A549 (cell line): ENCODE data around the gene P2RY8. TPM values are rescaled to one million over a fixed set of nuclear protein-coding genes. Genes with fewer than 3 reads are reported as not detected.
"Not testable (repeated sequence)": the region's sequence is repeated elsewhere in the genome, so short reads cannot be mapped to it uniquely, and the experiment has no call there.

Experiments used
- ATAC-seq, 2 experiments: fragments of 200-7000 bp in 1 of 2; fragments of >200 bp in 1 of 2; cut with Nextera tagmentation in 1 of 2; cut with Tn5 transposase in 1 of 2; 3 replicates each; pipeline versions ENCODE4 v1.8.0 to v1.9.1; 2018 to 2020; ENCODE audit warnings: mild to moderate bottlenecking in 1 of 2, moderate library complexity in 1 of 2
- CTCF ChIA-PET: fragments of 300-600 bp; sonication (Branson Sonifier 250); formaldehyde crosslinking; extraction: SDS; loops from one replicate; lab custom pipeline; 2021; ENCODE audit warnings: antibody characterized with exemption, inconsistent platforms; lab: Yijun Ruan, JAX
- POLR2A ChIA-PET: fragments of 350-600 bp; formaldehyde crosslinking; extraction: SDS; loops from one replicate; lab custom pipeline; 2021; ENCODE audit warnings: antibody characterized with exemption, inconsistent platforms; lab: Yijun Ruan, JAX
- DNase-seq, 2 experiments: peaks; one replicate each; pipeline versions ENCODE4 v3.0.0 to v3.0.0-alpha.2; 2011 to 2016; ENCODE audit warnings: low read depth in 1 of 2, low spot score in 1 of 2
- FAIRE-seq: peaks from 2 replicates; lab custom pipeline; 2011; peaks lifted over from hg19 to GRCh38; lab: Jason Lieb, UNC
- H3K27ac ChIP-seq, 2 experiments: fragments of >200 bp; sonication (Bioruptor Twin); formaldehyde crosslinking; 3 replicates each; pipeline ENCODE4 v1.5.1; 2016 to 2017
- H3K4me1 ChIP-seq: fragments of >200 bp; sonication (Bioruptor Twin); formaldehyde crosslinking; 3 replicates; pipeline ENCODE4 v1.6.1; 2016
- H3K4me2 ChIP-seq: fragments of >200 bp; sonication (Bioruptor Twin); formaldehyde crosslinking; 3 replicates; pipeline ENCODE4 v1.6.1; 2016
- H3K4me3 ChIP-seq: fragments of >200 bp; sonication (Bioruptor Twin); formaldehyde crosslinking; 3 replicates; pipeline ENCODE4 v1.5.1; 2016
- H3K9me3 ChIP-seq: fragments of >200 bp; sonication (Bioruptor Twin); formaldehyde crosslinking; 3 replicates; pipeline ENCODE4 v1.6.1; 2016
- BHLHE40 ChIP-seq: IDR thresholded peaks from 2 replicates; pipeline ENCODE4 v1.6.1; 2012; ENCODE audit warnings: low read depth, low read length, inconsistent platforms
- CEBPB ChIP-seq, 2 experiments: fragments of >200 bp in 1 of 2; sonication (Bioruptor Twin) in 1 of 2; formaldehyde crosslinking in 1 of 2; IDR thresholded peaks; 2 replicates each; pipeline ENCODE4 v1.6.1; 2012 to 2016
- CHD2 ChIP-seq: fragments of 150-350 bp; IDR thresholded peaks from 2 replicates; pipeline ENCODE4 v1.6.1; 2014; ENCODE audit warnings: low read length; ENCODE audit not compliant: partially characterized antibody
- EP300 ChIP-seq, 2 experiments: fragments of >200 bp; sonication (Bioruptor Twin); formaldehyde crosslinking; IDR thresholded peaks; 2 replicates in 1 of 2; 3 replicates in 1 of 2; pipeline ENCODE4 v1.6.1; 2016 to 2017
- HDAC2 ChIP-seq: fragments of 200-600 bp; sonication (generic); IDR thresholded peaks from 2 replicates; pipeline ENCODE4 v1.6.1; 2016
- HEYL ChIP-seq: fragments of 250-450 bp; sonication (Bioruptor Pico); IDR thresholded peaks from 2 replicates; pipeline ENCODE4 v1.8.0; 2021; ENCODE audit warnings: mild to moderate bottlenecking, moderate library complexity
- HOXB5 ChIP-seq: fragments of 250-450 bp; sonication (Bioruptor Pico); IDR thresholded peaks from 2 replicates; pipeline ENCODE4 v1.5.0; 2020; ENCODE audit warnings: mild to moderate bottlenecking, moderate library complexity
- JUNB ChIP-seq: fragments of >200 bp; sonication (Bioruptor Twin); formaldehyde crosslinking; IDR thresholded peaks from 2 replicates; pipeline ENCODE4 v1.6.1; 2016
- MAZ ChIP-seq: fragments of 150-350 bp; IDR thresholded peaks from 2 replicates; pipeline ENCODE4 v1.6.1; 2014; ENCODE audit warnings: antibody characterized with exemption, low read depth, low read length, borderline replicate concordance
- NFE2L2 ChIP-seq: fragments of 150-350 bp; conservative IDR thresholded peaks from 2 replicates; pipeline ENCODE4 v1.6.1; 2014; ENCODE audit warnings: low read length
- NPAS2 ChIP-seq: fragments of 250-450 bp; sonication (Bioruptor Pico); IDR thresholded peaks from 2 replicates; pipeline ENCODE4 v1.8.0; 2022; ENCODE audit warnings: mild to moderate bottlenecking, moderate library complexity, borderline replicate concordance
- NR3C1 ChIP-seq: fragments of >200 bp; sonication (Bioruptor Twin); formaldehyde crosslinking; IDR thresholded peaks from 3 replicates; pipeline ENCODE4 v1.6.1; 2017
- POLR2A ChIP-seq: IDR thresholded peaks from 2 replicates; pipeline ENCODE4 v1.6.1; 2012; ENCODE audit warnings: mild to moderate bottlenecking, low read length
- RAD21 ChIP-seq, 2 experiments: fragments of >200 bp in 1 of 2; sonication (Bioruptor Twin) in 1 of 2; formaldehyde crosslinking in 1 of 2; IDR thresholded peaks in 1 of 2; conservative IDR thresholded peaks in 1 of 2; 2 replicates in 1 of 2; 3 replicates in 1 of 2; pipeline ENCODE4 v1.6.1; 2012 to 2018; ENCODE audit warnings: inconsistent platforms in 1 of 2
- TFCP2L1 ChIP-seq: fragments of 250-450 bp; sonication (Bioruptor Pico); IDR thresholded peaks from 2 replicates; pipeline ENCODE4 v1.5.0; 2021; ENCODE audit warnings: mild to moderate bottlenecking
- TP53 ChIP-seq: fragments of 250-450 bp; sonication (Bioruptor Pico); IDR thresholded peaks from 2 replicates; pipeline ENCODE4 v1.5.0; 2021; ENCODE audit warnings: mild to moderate bottlenecking, moderate library complexity
- ZFP36 ChIP-seq: fragments of 450-650 bp; IDR thresholded peaks from 2 replicates; pipeline ENCODE4 v1.6.1; 2014; ENCODE audit warnings: borderline replicate concordance; ENCODE audit not compliant: partially characterized antibody
- ZNF302 ChIP-seq: fragments of 250-450 bp; sonication (Bioruptor Pico); IDR thresholded peaks from 2 replicates; pipeline ENCODE4 v1.9.0; 2021; ENCODE audit warnings: inconsistent platforms, mild to moderate bottlenecking, moderate library complexity
- WGBS: methylation state at CpG from one replicate; pipeline ENCODE4 v1.1.6; 2017; ENCODE audit errors: missing lambda C conversion rate; 5-methylcytosine and 5-hydroxymethylcytosine counted together
- polyA plus RNA-seq, 4 experiments: library from polyadenylated mRNA; depleted of rRNA in 3 of 4; stranded (reverse); fragments of >200 nt; fragmentation: RNase III in 1 of 4; extraction: RNeasy Plus Mini Kit Qiagen cat#74134 plus additional on column Dnase treatment in 1 of 4; gene quantifications; 2 replicates in 3 of 4; 3 replicates in 1 of 4; pipeline ENCODE4 v1.2.3, GENCODE V29; 2011 to 2017
- TF ChIP-seq, protein P1 (sequence below): fragments of 250-450 bp; sonication (Bioruptor Pico); IDR thresholded peaks from 2 replicates; pipeline ENCODE4 v1.5.0; 2020; ENCODE audit warnings: low read depth, mild to moderate bottlenecking, moderate library complexity
- TF ChIP-seq, protein P2 (sequence below): fragments of 200-600 bp; sonication (generic); IDR thresholded peaks from 2 replicates; pipeline ENCODE4 v1.6.1; 2016; ENCODE audit warnings: antibody characterized with exemption, mild to moderate bottlenecking, moderate library complexity
- TF ChIP-seq, protein P3 (sequence below): IDR thresholded peaks from 2 replicates; pipeline ENCODE4 v1.6.1; 2012; ENCODE audit warnings: low read depth, borderline replicate concordance
- TF ChIP-seq, protein P4 (sequence below): IDR thresholded peaks from 2 replicates; pipeline ENCODE4 v1.6.1; 2012

The P2RY8 gene
- polyA plus RNA-seq, 2 of the 4 experiments (the other 2 are of a cell fraction) = not detected

DNA sequence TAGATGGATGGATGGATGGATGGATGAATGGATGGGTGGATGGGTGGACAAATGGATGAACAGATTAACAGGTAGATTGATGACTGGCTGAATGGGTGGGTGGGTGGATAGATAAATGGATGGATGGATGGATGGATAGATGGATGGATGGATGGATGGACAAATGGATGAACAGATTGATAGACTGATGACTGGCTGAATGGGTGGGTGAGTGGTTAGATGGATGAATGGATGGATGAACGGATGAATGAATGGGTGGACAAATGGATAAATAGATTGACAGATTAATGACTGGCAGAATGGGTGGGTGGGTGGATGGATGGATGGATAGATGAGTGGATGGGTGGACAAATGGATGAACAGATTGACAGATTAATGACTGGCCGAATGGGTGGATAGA is 40.9 kb upstream of the P2RY8 start:
- ChIA-PET POLR2A (no interaction called here), CTCF (no interaction called here)
- 9% methylated on average over 2 of the region's 2 CpGs for WGBS
- H3K27ac ChIP-seq = no peak overlapping the region
- TF ChIP-seq CHD2 = no peak
- no peak for TF ChIP-seq HOXB5 (CRISPR knock-in tag)
- TF ChIP-seq HEYL (CRISPR knock-in tag) = no peak
- TF ChIP-seq, protein P1, sequence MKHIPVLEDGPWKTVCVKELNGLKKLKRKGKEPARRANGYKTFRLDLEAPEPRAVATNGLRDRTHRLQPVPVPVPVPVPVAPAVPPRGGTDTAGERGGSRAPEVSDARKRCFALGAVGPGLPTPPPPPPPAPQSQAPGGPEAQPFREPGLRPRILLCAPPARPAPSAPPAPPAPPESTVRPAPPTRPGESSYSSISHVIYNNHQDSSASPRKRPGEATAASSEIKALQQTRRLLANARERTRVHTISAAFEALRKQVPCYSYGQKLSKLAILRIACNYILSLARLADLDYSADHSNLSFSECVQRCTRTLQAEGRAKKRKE (CRISPR knock-in tag) = no peak
- no peak for TF ChIP-seq EP300 (IDR thresholded peaks at IDR 0.05)
- TF ChIP-seq CEBPB (IDR thresholded peaks at IDR 0.05) = no peak
- no peak for TF ChIP-seq POLR2A
- no peak for TF ChIP-seq BHLHE40
- no peak for TF ChIP-seq ZNF302
- TF ChIP-seq, protein P2, sequence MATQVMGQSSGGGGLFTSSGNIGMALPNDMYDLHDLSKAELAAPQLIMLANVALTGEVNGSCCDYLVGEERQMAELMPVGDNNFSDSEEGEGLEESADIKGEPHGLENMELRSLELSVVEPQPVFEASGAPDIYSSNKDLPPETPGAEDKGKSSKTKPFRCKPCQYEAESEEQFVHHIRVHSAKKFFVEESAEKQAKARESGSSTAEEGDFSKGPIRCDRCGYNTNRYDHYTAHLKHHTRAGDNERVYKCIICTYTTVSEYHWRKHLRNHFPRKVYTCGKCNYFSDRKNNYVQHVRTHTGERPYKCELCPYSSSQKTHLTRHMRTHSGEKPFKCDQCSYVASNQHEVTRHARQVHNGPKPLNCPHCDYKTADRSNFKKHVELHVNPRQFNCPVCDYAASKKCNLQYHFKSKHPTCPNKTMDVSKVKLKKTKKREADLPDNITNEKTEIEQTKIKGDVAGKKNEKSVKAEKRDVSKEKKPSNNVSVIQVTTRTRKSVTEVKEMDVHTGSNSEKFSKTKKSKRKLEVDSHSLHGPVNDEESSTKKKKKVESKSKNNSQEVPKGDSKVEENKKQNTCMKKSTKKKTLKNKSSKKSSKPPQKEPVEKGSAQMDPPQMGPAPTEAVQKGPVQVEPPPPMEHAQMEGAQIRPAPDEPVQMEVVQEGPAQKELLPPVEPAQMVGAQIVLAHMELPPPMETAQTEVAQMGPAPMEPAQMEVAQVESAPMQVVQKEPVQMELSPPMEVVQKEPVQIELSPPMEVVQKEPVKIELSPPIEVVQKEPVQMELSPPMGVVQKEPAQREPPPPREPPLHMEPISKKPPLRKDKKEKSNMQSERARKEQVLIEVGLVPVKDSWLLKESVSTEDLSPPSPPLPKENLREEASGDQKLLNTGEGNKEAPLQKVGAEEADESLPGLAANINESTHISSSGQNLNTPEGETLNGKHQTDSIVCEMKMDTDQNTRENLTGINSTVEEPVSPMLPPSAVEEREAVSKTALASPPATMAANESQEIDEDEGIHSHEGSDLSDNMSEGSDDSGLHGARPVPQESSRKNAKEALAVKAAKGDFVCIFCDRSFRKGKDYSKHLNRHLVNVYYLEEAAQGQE = no peak
- no peak for TF ChIP-seq HDAC2
- TF ChIP-seq JUNB = no peak
- no peak for TF ChIP-seq TFCP2L1 (CRISPR knock-in tag)
- TF ChIP-seq TP53 (CRISPR knock-in tag) = no peak
- TF ChIP-seq NPAS2 (CRISPR knock-in tag) = no peak
- TF ChIP-seq, protein P3, sequence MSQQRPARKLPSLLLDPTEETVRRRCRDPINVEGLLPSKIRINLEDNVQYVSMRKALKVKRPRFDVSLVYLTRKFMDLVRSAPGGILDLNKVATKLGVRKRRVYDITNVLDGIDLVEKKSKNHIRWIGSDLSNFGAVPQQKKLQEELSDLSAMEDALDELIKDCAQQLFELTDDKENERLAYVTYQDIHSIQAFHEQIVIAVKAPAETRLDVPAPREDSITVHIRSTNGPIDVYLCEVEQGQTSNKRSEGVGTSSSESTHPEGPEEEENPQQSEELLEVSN = no peak
- no peak for TF ChIP-seq NFE2L2
- no peak for TF ChIP-seq ZFP36
- no peak for TF ChIP-seq RAD21 (conservative IDR thresholded peaks at IDR 0.05 in 1 of 2, IDR thresholded peaks at IDR 0.05 in 1 of 2)
- TF ChIP-seq, protein P4, sequence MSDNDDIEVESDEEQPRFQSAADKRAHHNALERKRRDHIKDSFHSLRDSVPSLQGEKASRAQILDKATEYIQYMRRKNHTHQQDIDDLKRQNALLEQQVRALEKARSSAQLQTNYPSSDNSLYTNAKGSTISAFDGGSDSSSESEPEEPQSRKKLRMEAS = no peak
- no peak overlapping the region for H3K4me3 ChIP-seq
- peaks cover 6% of the 10 kb centered on the region; the same call in 2 of the 3 replicates for H3K4me1 ChIP-seq
- no peak for DNase-seq
- ATAC-seq = no peak
- no peak for FAIRE-seq
- H3K4me2 ChIP-seq = no peak overlapping the region
- no peaks in the 10 kb centered on the region for H3K9me3 ChIP-seq

DNA sequence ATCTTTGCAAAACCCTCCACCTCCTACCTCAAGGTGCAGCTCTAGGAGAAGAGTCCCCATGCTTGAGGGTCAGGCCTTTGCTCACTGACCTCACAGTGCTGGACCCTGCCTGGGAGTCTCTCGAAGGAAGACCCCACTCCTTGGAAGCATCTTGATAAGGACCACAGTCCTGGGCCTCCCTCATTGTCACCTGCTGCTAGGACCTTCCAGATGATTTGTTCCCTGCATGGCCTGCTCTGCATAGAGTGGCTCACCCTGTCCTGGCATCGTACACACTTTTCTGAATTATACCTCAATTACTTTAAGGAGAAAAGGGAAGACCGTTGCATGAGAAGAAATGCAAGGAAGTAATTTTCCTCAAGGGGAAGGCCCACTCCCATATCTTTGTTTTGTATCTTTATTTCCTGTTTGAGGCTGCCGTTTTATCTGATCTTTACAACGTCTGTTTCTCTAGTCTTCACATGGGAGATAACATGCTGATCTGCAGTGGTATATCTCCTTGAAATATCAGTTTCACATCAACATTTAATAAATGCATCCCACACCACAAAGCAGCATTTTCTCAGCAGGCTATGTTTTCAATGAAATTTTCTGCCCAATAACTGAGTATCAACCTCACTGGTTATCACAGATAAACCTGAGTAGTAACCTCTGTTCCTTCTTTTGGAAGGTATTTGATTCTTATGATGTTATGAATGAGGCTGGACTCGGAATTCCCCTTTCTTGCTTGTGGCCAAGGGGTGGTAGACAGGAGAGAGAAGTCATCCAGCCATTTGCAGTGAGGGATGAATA is 39.4 kb upstream of the P2RY8 start:
- 0 out of 6 replicates have a peak, but pooled peaks of 1 of the 2 experiments have one; percentile 39 for ATAC-seq
- 17% methylated on average over 6 of the region's 6 CpGs for WGBS
- TF ChIP-seq NR3C1 = no peak
- TF ChIP-seq HEYL (CRISPR knock-in tag) = no peak
- TF ChIP-seq TP53 (CRISPR knock-in tag) = no peak
- TF ChIP-seq RAD21 (conservative IDR thresholded peaks at IDR 0.05 in 1 of 2, IDR thresholded peaks at IDR 0.05 in 1 of 2) = no peak
- no peak for TF ChIP-seq POLR2A
- TF ChIP-seq MAZ = no peak
- no peak for TF ChIP-seq NFE2L2
- no peaks in the 10 kb centered on the region for H3K4me1 ChIP-seq
- H3K4me2 ChIP-seq = no peak overlapping the region
- ChIA-PET POLR2A (no interaction called here), CTCF (no interaction called here)
- DNase-seq = no peak
- no peaks in the 10 kb centered on the region for H3K9me3 ChIP-seq
- no peak overlapping the region for H3K27ac ChIP-seq
- FAIRE-seq = no peak
- H3K4me3 ChIP-seq = no peak overlapping the region

DNA sequence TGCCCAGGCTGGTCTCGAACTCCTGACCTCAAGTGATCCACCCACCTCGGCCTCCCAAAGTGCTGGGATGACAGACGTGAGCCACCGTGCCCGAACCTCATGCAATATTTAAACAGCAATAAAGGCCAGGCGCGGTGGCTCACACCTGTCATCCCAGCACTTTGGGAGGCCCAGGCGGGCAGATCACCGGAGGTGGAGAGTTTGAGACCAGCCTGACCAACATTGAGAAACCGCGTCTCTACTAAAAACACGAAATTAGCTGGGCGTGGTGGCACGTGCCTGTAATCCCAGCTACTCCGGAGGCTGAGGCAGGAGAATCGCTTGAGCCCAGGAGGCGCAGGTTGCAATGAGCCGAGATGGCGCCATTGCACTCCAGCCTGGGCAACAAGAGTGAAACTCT is 37.2 kb upstream of the P2RY8 start:
- H3K4me1 ChIP-seq, ATAC-seq, POLR2A ChIA-PET, H3K4me3 ChIP-seq, FAIRE-seq, DNase-seq, CTCF ChIA-PET, H3K9me3 ChIP-seq, H3K27ac ChIP-seq, H3K4me2 ChIP-seq: not testable (repeated sequence)
- WGBS = 50% methylated on average over 17 of the region's 19 CpGs
